ENCODE data around the gene CIRBP.

- no peak for TF ChIP-seq GATA2 (IDR thresholded peaks at IDR 0.05; ENCODE audit: low read depth, low read length)
- TF ChIP-seq GATA3 (IDR thresholded peaks at IDR 0.05; ENCODE audit: low read depth, low read length) = no peak
Observed at GRCh38 chr19:1219786-1220476, 49.2 kb upstream of the CIRBP start.

All from SH-SY5Y (cell line).